ENCODE measurements around the gene PEX5L.

DNA sequence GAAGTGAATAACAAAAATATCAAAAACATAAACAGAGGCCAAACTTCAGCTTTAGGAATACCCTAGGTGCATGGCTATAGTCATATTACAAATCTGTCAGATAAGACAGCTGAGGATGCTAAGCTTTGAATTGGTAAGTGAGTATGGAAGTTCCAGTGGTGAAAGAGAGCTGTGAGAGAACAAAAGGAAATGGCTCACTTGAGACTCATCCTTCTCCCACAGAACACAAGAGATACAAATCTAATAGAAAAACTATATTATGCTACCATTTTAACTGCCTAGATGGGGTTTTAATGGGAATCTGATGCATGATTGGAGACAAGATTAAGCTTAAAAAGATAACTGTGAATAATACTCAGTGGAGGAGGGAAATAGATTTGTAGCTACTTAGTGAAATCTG, 21.5 kb upstream of the PEX5L start:
- TF ChIP-seq, protein P1, sequence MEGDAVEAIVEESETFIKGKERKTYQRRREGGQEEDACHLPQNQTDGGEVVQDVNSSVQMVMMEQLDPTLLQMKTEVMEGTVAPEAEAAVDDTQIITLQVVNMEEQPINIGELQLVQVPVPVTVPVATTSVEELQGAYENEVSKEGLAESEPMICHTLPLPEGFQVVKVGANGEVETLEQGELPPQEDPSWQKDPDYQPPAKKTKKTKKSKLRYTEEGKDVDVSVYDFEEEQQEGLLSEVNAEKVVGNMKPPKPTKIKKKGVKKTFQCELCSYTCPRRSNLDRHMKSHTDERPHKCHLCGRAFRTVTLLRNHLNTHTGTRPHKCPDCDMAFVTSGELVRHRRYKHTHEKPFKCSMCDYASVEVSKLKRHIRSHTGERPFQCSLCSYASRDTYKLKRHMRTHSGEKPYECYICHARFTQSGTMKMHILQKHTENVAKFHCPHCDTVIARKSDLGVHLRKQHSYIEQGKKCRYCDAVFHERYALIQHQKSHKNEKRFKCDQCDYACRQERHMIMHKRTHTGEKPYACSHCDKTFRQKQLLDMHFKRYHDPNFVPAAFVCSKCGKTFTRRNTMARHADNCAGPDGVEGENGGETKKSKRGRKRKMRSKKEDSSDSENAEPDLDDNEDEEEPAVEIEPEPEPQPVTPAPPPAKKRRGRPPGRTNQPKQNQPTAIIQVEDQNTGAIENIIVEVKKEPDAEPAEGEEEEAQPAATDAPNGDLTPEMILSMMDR (IDR thresholded peaks at IDR 0.05; ENCODE audit: low read length), result no peak
- no peak for TF ChIP-seq EZH2 (optimal IDR thresholded peaks at IDR 0.05; ENCODE audit: low read depth, low read length)

Data from MM.1S (cell line).